Stomach (tissue), 9 donors: ENCODE results near the gene TBC1D7. TPM values are rescaled to one million over a fixed set of nuclear protein-coding genes. Genes with fewer than 3 reads are reported as not detected.

Experiments used
- DNase-seq, 2 donors: peaks; one replicate each; pipeline versions ENCODE4 v3.0.0 to v3.0.0-alpha.2; 2013 to 2019
- H3K27ac ChIP-seq, 5 donors: fragments of 200-600 bp in 4 of 5; sonication (generic) in 4 of 5; one replicate each; pipeline ENCODE4 v1.5.1; 2013 to 2019; ENCODE audit warnings: mild to moderate bottlenecking in 1 of 5, moderate library complexity in 1 of 5
- H3K27me3 ChIP-seq, 3 donors: fragments of 200-600 bp; sonication (generic); one replicate each; pipeline ENCODE4 v1.5.1; 2017 to 2019; ENCODE audit warnings: mixed run types in 1 of 3
- H3K36me3 ChIP-seq, 4 donors: fragments of 200-600 bp; sonication (generic); 1 replicate in 3 of 4; 2 replicates in 1 of 4; pipeline ENCODE4 v1.5.1; 2016 to 2019
- H3K4me1 ChIP-seq, 4 donors: fragments of 200-600 bp; sonication (generic); one replicate each; pipeline ENCODE4 v1.5.1; 2016 to 2019
- H3K4me3 ChIP-seq, 4 donors: fragments of 200-600 bp; sonication (generic) in 3 of 4; one replicate each; pipeline ENCODE4 v1.5.1; 2016 to 2019; ENCODE audit warnings: mild to moderate bottlenecking in 1 of 4
- H3K9me3 ChIP-seq, 4 donors: fragments of 200-600 bp; sonication (generic); one replicate each; pipeline ENCODE4 v1.5.1; 2016 to 2019
- CTCF ChIP-seq, 7 experiments: fragments of 450-650 bp in 4 of 7; fragments of 200-600 bp in 3 of 7; sonication (generic) in 3 of 7; IDR thresholded peaks; one replicate each; pipeline ENCODE4 v1.5.1; 2016 to 2019; ENCODE audit warnings: antibody characterized with exemption in 7 of 7, control low read depth in 2 of 7, mild to moderate bottlenecking in 1 of 7
- EP300 ChIP-seq: sonication (generic); formaldehyde crosslinking; IDR thresholded peaks from one replicate; pipeline ENCODE4 v1.6.1; 2017; ENCODE audit warnings: antibody characterized with exemption
- POLR2A ChIP-seq, 4 donors: fragments of 450-650 bp; IDR thresholded peaks; one replicate each; pipeline ENCODE4 v1.6.1; 2016; ENCODE audit warnings: antibody characterized with exemption in 4 of 4, control low read depth in 2 of 4, mild to moderate bottlenecking in 1 of 4, moderate library complexity in 1 of 4
- POLR2AphosphoS5 ChIP-seq, 3 donors: sonication (generic); formaldehyde crosslinking; IDR thresholded peaks; one replicate each; pipeline ENCODE4 v1.6.1; 2016; ENCODE audit warnings: antibody characterized with exemption in 3 of 3
- WGBS, 5 donors: extraction: QIAGEN DNeasy Blood & Tissue Kit in 3 of 5; methylation state at CpG; one replicate each; pipeline versions ENCODE4 v1.1.5 to v1.1.7; 2013 to 2018; 5-methylcytosine and 5-hydroxymethylcytosine counted together
- intact Hi-C: fragments of 100-400 bp; cut with DNase I; formaldehyde crosslinking; loops from one replicate; pipeline ENCODE4 v1.15.1; 2023; ENCODE audit warnings: low total_unique reads
- polyA plus RNA-seq, 3 donors: library from polyadenylated mRNA; stranded (reverse); fragments of 200-250 nt; gene quantifications; one replicate each; pipeline ENCODE4 v1.2.3, GENCODE V29; 2013
- total RNA-seq, 5 donors: library from RNA; depleted of rRNA; stranded (reverse); fragments of >200 nt; gene quantifications; one replicate each; pipeline versions ENCODE4 v1.1.0 to v1.2.3, GENCODE V29; 2014 to 2016
- donor health status: healthy with polysubstance abuse.
- donor health status: Bipolar disorder and iron deficiency.
- donor health status: healthy.

The TBC1D7 gene
- total and polyA plus RNA-seq, 8 donors, result 2.7 to 20.4 (median 9.6) TPM; not detected in 1

GRCh38 chr6:13302751-13303667, 25.3 kb downstream of the TBC1D7 start:
- WGBS, 5 donors, result 48 to 58% (median 52%) methylated on average over 17 of the region's 17 CpGs
- Histone ChIP-seq H3K9me3 (no peaks in the 10 kb centered on the region), H3K4me1 (peaks cover 4 to 34% (median 20%) of the 10 kb centered on the region in 4 donors), H3K27me3 (no peaks in the 10 kb centered on the region), H3K36me3 (peaks cover 0 to 77% (median 67%) of the 10 kb centered on the region in 4 donors), H3K27ac (peak overlapping the region in 4 of 5 donors; percentile 72 to 80 (median 76)), H3K4me3 (peak overlapping the region; percentile 8 to 17 (median 14))
- intact Hi-C loops, result no loop called here
- TF ChIP-seq POLR2A (IDR thresholded peaks at IDR 0.05) (no peak), POLR2AphosphoS5 (IDR thresholded peaks at IDR 0.05) (peak; percentile 41 to 60 (median 51)), CTCF (IDR thresholded peaks at IDR 0.05) (no peak)
- DNase-seq, result peak; percentile 31 to 74

GRCh38 chr6:13302291-13302690, 26.0 kb downstream of the TBC1D7 start:
- no peaks in the 10 kb centered on the region for H3K27me3 ChIP-seq
- H3K36me3 ChIP-seq, result peaks cover 0 to 73% (median 68%) of the 10 kb centered on the region in 4 donors
- no peaks in the 10 kb centered on the region for H3K9me3 ChIP-seq
- peak overlapping the region; percentile 16 to 80 (median 74) for H3K27ac ChIP-seq
- intact Hi-C loops, result no loop called here
- DNase-seq, result no peak
- TF ChIP-seq EP300, result no peak
- no peak for TF ChIP-seq CTCF (IDR thresholded peaks at IDR 0.05)
- TF ChIP-seq POLR2A (IDR thresholded peaks at IDR 0.05), result no peak
- no peak for TF ChIP-seq POLR2AphosphoS5 (IDR thresholded peaks at IDR 0.05)
- H3K4me1 ChIP-seq, result peaks cover 4 to 34% (median 20%) of the 10 kb centered on the region in 4 donors
- 63 to 89% (median 84%) methylated on average over 7 of the region's 7 CpGs for WGBS, 5 donors
- no peak overlapping the region for H3K4me3 ChIP-seq

- intact Hi-C loops, result no loop called here
- Histone ChIP-seq H3K9me3 (no peaks in the 10 kb centered on the region), H3K27me3 (no peaks in the 10 kb centered on the region), H3K27ac (no peak overlapping the region), H3K36me3 (peaks cover 4 to 69% (median 67%) of the 10 kb centered on the region in 4 donors), H3K4me1 (peaks cover 4 to 34% (median 20%) of the 10 kb centered on the region in 4 donors), H3K4me3 (no peak overlapping the region)
- no peak for DNase-seq
- 75 to 90% (median 84%) methylated on average over 8 to 9 of the region's 9 CpGs for WGBS, 5 donors
- TF ChIP-seq CTCF (IDR thresholded peaks at IDR 0.05) (no peak), POLR2A (IDR thresholded peaks at IDR 0.05) (no peak), POLR2AphosphoS5 (IDR thresholded peaks at IDR 0.05) (no peak), EP300 (no peak)
These were observed 27.4 kb downstream of the TBC1D7 start for GRCh38 chr6:13300643-13301590.

GRCh38 chr6:13299918-13300317, 28.4 kb downstream of the TBC1D7 start:
- no peak overlapping the region for H3K4me3 ChIP-seq
- no peak overlapping the region for H3K27ac ChIP-seq
- no peaks in the 10 kb centered on the region for H3K9me3 ChIP-seq
- 79 to 95% (median 84%) methylated on average over 6 of the region's 6 CpGs for WGBS, 5 donors
- no peak for DNase-seq
- intact Hi-C loops, result no loop called here
- H3K36me3 ChIP-seq, result peaks cover 4 to 69% (median 67%) of the 10 kb centered on the region in 4 donors
- peaks cover 4 to 31% (median 20%) of the 10 kb centered on the region in 4 donors for H3K4me1 ChIP-seq
- H3K27me3 ChIP-seq, result no peaks in the 10 kb centered on the region
- TF ChIP-seq POLR2A (IDR thresholded peaks at IDR 0.05), result no peak
- no peak for TF ChIP-seq POLR2AphosphoS5 (IDR thresholded peaks at IDR 0.05)
- no peak for TF ChIP-seq CTCF (IDR thresholded peaks at IDR 0.05)
- no peak for TF ChIP-seq EP300
